GM19043 (cell line): ENCODE results near the gene USP17L22.
"Not testable (repeated sequence)": the region's sequence is repeated elsewhere in the genome, so short reads cannot be mapped to it uniquely, and the experiment has no call there.

Experiments used
- ATAC-seq: cut with Tn5 transposase; IDR thresholded peaks from one replicate; pipeline ENCODE4 v1.9.1; 2021; ENCODE audit warnings: low read depth; ENCODE audit not compliant: unreplicated experiment

USP17L22 gene

GRCh38 chr4:9267319-9267718, at the start of gene USP17L22:
Gene USP17L22 (plus strand): TSS chr4:9267619. CDS start chr4:9267619, 0 bp downstream.
- not testable (repeated sequence) for ATAC-seq

GRCh38 chr4:9219852-9220251, 47.6 kb upstream of the USP17L22 start, which contains the start of gene USP17L12:
Gene USP17L12 (plus strand): TSS chr4:9220152. CDS start chr4:9220152, 0 bp downstream.
- ATAC-seq, result not testable (repeated sequence)

GRCh38 chr4:9224596-9224995, 42.8 kb upstream of the USP17L22 start, which contains the start of gene USP17L13:
Gene USP17L13 (plus strand): TSS chr4:9224896. CDS start chr4:9224896, 0 bp downstream.
- not testable (repeated sequence) for ATAC-seq

- ATAC-seq, result not testable (repeated sequence)
These were observed 37.2 kb upstream of the USP17L22 start for GRCh38 chr4:9230249-9230648.

GRCh38 chr4:9234085-9234484, 33.3 kb upstream of the USP17L22 start, which contains the start of gene USP17L15:
Gene USP17L15 (plus strand): TSS chr4:9234385. CDS start chr4:9234385, 0 bp downstream.
- ATAC-seq, result not testable (repeated sequence)

GRCh38 chr4:9238461-9238860, 29.0 kb upstream of the USP17L22 start:
- not testable (repeated sequence) for ATAC-seq

- not testable (repeated sequence) for ATAC-seq
These were observed 23.8 kb upstream of the USP17L22 start, which contains the start of gene USP17L17 for GRCh38 chr4:9243579-9243978. Gene USP17L17 (plus strand): TSS chr4:9243879. CDS start chr4:9243879, 0 bp downstream.

- not testable (repeated sequence) for ATAC-seq
These were observed 19.3 kb upstream of the USP17L22 start, which contains the start of gene USP17L18 for GRCh38 chr4:9247953-9248680. Gene USP17L18 (plus strand): TSS chr4:9248630. CDS start chr4:9248630, 0 bp downstream.

- not testable (repeated sequence) for ATAC-seq
These were observed 14.3 kb upstream of the USP17L22 start, which contains the start of gene USP17L19 for GRCh38 chr4:9253078-9253477. Gene USP17L19 (plus strand): TSS chr4:9253378. CDS start chr4:9253378, 0 bp downstream.

- not testable (repeated sequence) for ATAC-seq
These were observed 9.6 kb upstream of the USP17L22 start, which contains the start of gene USP17L20 for GRCh38 chr4:9257824-9258223. Gene USP17L20 (plus strand): TSS chr4:9258124. CDS start chr4:9258124, 0 bp downstream.

GRCh38 chr4:9262572-9262971, 4.8 kb upstream of the USP17L22 start, which contains the start of gene USP17L21:
Gene USP17L21 (plus strand): TSS chr4:9262872. CDS start chr4:9262872, 0 bp downstream.
- ATAC-seq, result not testable (repeated sequence)

- ATAC-seq, result not testable (repeated sequence)
These were observed 4.3 kb downstream of the USP17L22 start for GRCh38 chr4:9271719-9272118.
